ENCODE measurements around the gene EDN3. TPM values are rescaled to one million over a fixed set of nuclear protein-coding genes. Genes with fewer than 3 reads are reported as not detected.

The EDN3 gene
- total and polyA plus RNA-seq, 9 of the 15 experiments (the other 6 are each of a cell fraction or from before 2014, with no cell fraction given) = not detected

DNA sequence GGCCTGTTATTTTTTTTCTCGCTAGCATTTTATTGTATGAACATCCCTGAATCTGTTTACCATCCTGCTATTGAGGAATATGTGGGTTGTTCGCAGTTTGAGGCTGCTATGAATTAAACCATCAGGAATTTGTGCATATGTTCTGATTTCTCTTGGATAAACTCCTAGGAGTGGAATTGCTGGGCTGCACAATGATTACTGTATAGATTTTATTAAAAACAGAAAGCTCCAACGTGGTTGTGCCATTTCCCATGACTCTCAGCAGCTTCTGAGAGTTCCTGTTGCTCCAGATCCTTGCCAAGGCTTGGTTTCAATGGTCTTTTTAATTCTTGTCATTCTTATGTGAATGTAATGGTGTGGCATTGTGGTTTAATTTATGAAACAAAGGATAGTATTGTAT, 75.1 kb downstream of the EDN3 start (continued):
- TF ChIP-seq ZNF79 (CRISPR knock-in tag; IDR thresholded peaks at IDR 0.05; ENCODE audit: low read depth) (no peak), ZBED1 (IDR thresholded peaks at IDR 0.05) (no peak), SPI1 (IDR thresholded peaks at IDR 0.05; ENCODE audit: borderline replicate concordance, low read depth, low read length) (no peak)

Other genes with a start within 250 kb of the EDN3 start
- not detected in 2 replicates for gene ZNF831, start 136.8 kb upstream of the EDN3 start, total RNA-seq (2014; rRNA removed)
- gene ZNF831, start 136.8 kb upstream of the EDN3 start, total RNA-seq (2014; rRNA removed; fragmentation: Illumina TruSeq; extraction: Trizol) = not detected in 2 replicates
- gene ZNF831, start 136.8 kb upstream of the EDN3 start, total RNA-seq (2015; rRNA removed; fragmentation: Illumina TruSeq; extraction: Trizol) = not detected in 2 replicates
- not detected in 2 replicates for gene ZNF831, start 136.8 kb upstream of the EDN3 start, total RNA-seq (2021)
- gene ZNF831, start 136.8 kb upstream of the EDN3 start, polyA plus RNA-seq (2011; rRNA removed) = not detected in 2 replicates
- gene ZNF831, start 136.8 kb upstream of the EDN3 start, polyA plus RNA-seq (2014; fragmentation: Illumina TruSeq; extraction: Trizol) = not detected in 2 replicates
- not detected for gene ZNF831, start 136.8 kb upstream of the EDN3 start, polyA plus RNA-seq (2014; fragmentation: Nextera tagmentation; extraction: Ambion mirVana)
- not detected in 2 replicates for gene ZNF831, start 136.8 kb upstream of the EDN3 start, polyA plus RNA-seq (2014; rRNA removed)

Measured in K562 (cell line).